ENCODE data around the gene ZNHIT6.
"Not testable (repeated sequence)": the region's sequence is repeated elsewhere in the genome, so short reads cannot be mapped to it uniquely, and the experiment has no call there.

ZNHIT6 gene

DNA sequence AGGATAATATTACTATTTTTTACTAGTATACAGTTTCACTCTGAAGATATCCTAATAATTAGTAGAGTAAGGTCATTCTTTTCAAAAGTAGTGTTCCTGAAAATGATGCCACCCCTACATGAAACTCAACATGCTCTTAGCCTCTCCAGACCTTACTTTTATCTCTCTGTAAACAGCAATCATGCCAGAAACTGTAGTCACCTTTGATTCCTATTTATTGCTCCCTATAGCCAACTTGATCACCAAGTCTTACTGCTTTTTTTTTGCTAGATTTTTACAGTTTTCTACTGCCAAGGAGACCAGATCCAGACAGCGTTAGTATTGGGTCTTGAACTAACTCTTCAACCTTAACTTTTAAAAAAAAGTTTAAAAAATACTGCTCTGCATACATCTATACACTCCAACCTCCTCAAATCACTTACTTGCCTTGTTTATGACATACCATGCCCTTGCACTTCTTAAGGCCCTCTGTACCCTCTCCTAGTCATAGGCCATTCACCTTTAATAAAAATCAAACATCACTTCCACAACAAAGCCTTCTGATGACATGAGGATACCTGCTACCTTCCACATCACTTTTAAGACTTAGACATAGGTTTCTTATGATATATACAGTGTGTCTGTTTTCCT is 36.1 kb downstream of the ZNHIT6 start:
- DNase-seq = no peak

DNA sequence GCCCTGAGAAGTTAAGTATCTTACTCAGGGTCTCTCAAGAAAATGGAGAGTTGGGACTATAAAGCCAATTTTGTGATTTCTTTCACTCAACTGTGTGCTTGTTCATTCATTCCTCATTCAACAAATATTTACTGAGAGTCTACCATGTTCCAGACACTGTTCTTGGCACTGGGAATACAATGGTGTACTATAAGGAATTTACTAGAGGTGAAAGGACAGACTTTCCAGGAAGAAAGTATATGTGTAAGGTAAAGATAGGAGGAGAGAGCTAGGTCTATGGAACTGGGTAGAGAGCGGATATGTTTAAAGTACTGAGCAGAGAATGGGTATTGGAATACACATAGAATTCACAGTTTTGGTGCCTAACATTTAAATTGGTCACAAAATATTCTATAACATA is 42.3 kb downstream of the ZNHIT6 start:
- no peak for DNase-seq

GRCh38 chr1:85663382-85663781 is 44.9 kb downstream of the ZNHIT6 start:
- no peak for DNase-seq

DNA sequence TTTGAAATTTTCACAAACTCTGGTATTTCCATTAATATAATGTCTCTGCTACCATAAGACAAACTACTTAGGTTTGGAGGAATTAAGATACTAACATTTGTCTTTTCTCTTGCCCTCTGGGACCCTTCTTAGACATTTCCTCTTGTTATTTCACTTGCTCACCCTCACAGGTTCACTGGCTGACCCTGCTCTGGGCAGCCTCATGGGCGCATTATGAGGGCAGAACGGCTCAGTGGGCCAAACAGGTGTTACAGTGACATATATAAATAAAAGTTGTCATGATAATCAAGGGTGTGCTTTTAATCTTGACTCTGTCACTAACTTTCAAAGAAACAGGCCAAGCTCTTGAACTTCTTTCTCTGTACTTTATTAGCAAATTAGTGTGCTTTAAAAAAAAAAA is 46.5 kb downstream of the ZNHIT6 start:
- no peak for DNase-seq

DNA sequence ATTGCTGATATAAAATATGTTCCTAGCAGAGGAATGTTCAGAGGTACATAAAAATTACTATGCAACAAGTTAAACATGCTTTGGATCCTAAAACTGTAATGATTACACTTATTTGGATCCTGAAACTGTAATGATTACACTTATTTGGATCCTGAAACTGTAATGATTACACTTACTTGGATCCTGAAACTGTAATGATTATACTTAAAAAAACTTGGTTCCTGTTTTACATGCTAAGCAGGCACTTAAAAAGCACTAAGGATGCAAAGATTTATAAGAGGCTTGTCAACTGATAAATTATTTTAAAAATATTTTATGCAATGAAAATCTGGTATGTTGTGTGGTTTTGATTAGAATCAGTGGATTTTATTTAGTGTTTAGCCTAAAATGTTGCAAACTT is 47.7 kb downstream of the ZNHIT6 start:
- DNase-seq = no peak

DNA sequence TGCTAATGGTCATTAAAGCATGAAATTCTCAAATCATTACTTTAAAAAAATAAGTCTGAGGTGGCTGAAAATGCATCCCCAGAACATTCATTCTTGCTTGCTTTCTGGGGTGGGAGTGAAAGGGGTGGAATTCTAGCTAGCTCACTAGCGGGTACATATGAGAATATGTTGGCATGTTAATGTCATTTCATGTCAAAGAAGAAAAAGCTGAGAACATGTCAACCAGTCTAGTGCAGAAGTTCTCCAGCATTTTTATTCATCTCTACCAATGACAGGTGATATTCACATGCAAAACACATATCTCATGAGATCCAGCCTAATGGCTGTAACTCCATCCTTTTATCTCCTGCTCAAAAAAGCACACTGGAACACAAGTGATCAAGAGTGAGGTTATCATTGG is 49.1 kb downstream of the ZNHIT6 start:
- no peak for DNase-seq

- no peak for DNase-seq
These were observed 51.3 kb downstream of the ZNHIT6 start for GRCh38 chr1:85656948-85657347.

GRCh38 chr1:85656256-85656655 is 52.0 kb downstream of the ZNHIT6 start:
- DNase-seq = no peak

- no peak for DNase-seq
These were observed 52.9 kb downstream of the ZNHIT6 start for GRCh38 chr1:85655315-85655714.

DNA sequence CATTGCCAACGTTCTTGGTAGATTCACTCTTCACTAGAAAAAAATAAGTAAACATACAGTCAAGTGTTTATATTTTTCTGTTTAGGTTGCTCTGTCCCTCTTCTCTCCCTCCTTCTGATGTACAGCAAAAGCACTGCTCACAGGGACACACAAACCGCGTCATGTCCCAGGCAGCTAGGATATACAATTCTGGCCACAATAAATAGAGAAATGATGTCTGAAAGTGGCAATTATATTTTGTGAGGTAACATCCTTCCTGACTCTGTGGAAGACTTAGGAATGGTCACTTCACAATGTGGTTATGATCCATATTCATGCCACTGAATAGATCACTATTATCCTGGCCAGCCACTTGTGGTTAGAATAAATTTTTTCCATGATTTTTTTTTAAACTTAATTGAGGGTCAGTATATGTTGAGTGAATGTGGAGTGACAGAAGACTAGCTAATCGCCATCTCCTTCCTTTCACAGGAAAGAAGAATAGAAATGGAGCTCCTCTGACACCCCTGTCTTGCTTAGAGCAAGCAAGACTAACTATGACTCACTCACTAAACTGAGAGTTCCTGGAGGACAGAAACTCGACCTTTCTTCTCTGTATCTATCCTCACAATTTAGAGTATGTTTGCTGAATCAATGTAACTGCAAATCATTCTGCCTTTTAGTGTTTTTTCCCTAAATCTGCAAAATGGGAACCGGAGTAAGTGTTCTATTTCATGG is 54.0 kb downstream of the ZNHIT6 start:
- no peak for DNase-seq

GRCh38 chr1:85652327-85652726 is 55.9 kb downstream of the ZNHIT6 start:
- DNase-seq = no peak

DNA sequence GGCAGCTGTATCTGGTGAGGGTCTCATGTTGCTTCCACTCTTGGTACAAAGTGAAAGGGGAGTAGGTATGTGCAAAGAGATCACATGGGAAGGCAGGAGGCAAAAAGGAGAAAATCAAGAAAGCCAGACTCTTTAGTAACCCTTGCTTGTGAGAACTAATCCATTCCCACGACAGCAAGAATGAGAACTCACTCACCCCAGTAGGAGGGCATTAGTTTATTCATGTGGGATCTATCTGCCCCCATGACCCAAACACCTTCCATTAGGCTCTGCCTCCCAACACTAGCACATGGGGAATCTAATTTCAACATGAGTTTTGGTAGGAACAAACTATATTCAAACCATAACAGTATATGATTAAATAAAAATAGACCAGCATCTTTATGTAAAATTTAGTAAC is 57.6 kb downstream of the ZNHIT6 start:
- no peak for DNase-seq

DNA sequence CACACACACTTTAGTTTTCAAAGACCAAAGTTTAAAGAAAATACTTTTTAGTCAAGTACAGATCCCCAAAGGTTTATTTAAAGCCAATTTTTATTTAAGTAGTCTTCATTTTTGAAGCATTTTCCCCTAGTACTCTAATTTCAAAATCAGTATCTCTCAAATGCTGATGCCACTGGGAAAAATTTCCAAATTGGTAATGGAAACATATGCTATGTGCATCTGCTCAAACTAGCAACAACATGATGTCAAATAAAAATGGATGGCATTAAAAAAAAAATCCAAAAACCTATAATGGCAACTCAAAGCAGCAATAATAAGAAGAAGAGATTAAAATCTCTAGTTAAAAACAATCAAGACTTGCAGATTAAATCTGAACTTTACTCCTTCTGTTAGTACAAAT is 58.6 kb downstream of the ZNHIT6 start:
- no peak for DNase-seq

- DNase-seq = not testable (repeated sequence)
These were observed 66.4 kb downstream of the ZNHIT6 start for GRCh38 chr1:85641598-85642556.

DNA sequence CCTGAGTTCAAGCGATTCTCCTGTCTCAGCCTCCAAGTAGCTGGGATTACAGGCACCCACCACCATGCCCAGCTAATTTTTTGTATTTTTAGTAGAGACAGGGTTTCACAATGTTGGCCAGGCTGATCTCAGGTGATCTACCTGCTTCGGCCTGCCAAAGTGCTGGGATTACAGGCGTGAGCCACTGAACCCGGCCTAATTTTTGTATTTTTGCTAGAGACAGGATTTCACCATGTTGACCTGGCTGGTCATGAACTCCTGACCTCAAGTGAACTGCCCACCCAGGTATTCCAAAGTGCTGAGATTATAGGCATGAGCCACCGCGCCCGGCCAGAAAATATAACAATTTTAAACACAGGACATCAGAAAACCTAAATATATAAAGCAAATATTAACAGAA is 68.3 kb downstream of the ZNHIT6 start:
- not testable (repeated sequence) for DNase-seq

- DNase-seq = no peak
These were observed 69.8 kb downstream of the ZNHIT6 start for GRCh38 chr1:85638412-85638811.

GRCh38 chr1:85630493-85630892 is 77.7 kb downstream of the ZNHIT6 start:
- no peak for DNase-seq

DNA sequence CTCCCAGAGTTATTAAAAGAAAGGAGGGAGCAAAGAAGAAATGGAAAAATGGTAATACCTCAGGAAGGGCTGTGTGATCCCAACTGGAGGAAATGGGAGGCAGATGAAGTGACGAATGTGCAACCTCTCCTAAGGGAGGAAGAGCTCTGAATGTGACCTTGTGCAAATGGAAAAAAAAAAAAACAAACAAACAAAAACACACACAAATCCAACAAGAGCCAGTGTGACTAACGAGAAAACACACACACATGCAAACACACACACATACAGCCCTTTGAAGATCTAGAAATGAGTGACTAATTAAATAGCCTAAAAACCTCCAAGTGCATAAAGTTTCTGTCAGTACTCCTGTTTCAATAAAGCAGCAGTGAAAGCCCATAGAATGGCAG is 78.7 kb downstream of the ZNHIT6 start:
- DNase-seq = no peak

DNA sequence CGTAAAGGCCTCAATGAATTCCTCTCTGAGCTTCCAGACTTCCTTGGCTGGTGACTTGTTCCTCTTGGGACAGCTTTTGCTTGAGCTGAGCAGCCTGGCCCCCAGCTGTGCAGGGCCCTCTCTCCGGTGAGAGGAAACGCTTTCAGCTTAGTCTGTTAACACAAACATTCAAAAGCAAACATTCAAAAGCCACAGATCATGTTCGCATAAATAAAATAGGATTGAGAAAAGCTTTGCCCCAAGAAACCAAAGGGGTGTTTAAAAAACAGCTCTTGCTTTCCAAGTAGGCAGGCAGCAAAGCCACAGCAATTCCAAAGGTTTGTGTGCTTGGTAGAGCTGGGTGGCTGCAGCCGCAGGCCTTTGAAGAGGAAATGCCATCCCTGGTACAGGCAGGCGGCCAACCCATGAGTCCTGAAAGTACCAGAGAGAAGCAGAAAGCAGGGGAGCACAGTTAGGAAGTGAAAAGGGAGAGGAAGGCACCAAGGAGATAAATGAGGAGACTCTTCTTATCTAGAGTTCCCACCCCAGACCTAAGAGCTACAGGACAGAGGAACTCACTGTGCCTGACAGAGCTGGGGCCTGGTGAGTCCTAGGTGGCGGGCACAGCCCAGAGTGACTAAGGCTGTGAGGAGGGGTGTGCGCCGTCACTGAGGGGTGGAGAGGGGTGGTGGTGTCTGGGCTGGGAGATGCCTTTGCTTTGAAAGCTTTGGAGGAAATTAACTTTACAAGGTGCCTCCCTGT is 79.3 kb downstream of the ZNHIT6 start:
- DNase-seq = peak; percentile 54

- no peak for DNase-seq
These were observed 81.4 kb downstream of the ZNHIT6 start for GRCh38 chr1:85626818-85627217.

DNA sequence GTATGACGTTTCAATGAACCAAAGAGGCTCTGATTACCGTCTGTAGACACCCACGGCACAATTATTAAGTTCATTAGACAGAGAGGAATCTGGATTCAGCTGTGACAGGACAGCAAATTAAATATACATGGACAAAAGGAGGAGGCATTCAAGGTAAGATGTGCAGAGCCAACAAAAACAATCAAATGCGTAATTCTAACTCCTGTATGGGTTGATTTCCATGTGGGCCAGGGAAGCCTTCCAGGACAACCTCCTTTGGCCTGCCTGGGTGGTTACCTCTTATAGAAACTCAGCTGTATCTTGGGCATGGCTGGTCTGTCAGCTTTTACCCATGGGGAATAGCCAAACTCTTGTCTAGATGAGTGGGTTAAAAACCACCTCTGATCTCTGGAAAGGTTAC is 83.9 kb downstream of the ZNHIT6 start:
- no peak for DNase-seq

GRCh38 chr1:85623061-85623471 is 85.2 kb downstream of the ZNHIT6 start:
- DNase-seq = no peak

GRCh38 chr1:85621430-85621829 is 86.8 kb downstream of the ZNHIT6 start:
- DNase-seq = no peak

All from right kidney (tissue), 1 donor.